Measurements from ENCODE around the gene OXGR1. TPM values are rescaled to one million over a fixed set of nuclear protein-coding genes. Genes with fewer than 3 reads are reported as not detected.

OXGR1 gene
- total RNA-seq, 1 experiment from 2014 or later = not detected

DNA sequence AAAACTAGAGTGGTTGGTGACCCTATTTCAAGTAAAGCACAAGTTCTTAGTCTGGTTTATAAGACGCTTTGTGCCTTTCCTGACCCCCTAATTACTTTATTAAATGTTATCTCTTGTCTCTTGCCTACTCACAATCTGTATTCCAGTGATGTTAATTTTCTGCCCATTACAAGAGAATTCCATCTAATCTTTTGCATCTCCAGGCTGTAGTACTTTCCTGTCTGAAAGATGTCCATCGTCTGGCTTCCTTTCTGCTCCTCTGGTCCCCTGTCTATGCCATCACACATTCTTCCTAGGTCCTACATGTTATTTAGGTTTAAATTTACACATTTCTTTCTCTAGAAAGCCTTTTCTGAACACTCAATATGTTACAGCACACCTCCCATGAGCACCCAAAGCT, 25.9 kb upstream of the OXGR1 start:
- no peak overlapping the region for H2BK120ac ChIP-seq (ENCODE audit: low read depth, low read length, poor library complexity, severe bottlenecking)
- H4K5ac ChIP-seq (ENCODE audit: insufficient read length, low read depth, low read length) = no peak overlapping the region
- H3K56ac ChIP-seq (ENCODE audit: insufficient read length, low read depth, low read length) = no peak overlapping the region
- H3K9me3 ChIP-seq (ENCODE audit: control insufficient read depth, low read depth, low read length) = no peaks in the 10 kb centered on the region
- H4K20me1 ChIP-seq (ENCODE audit: control insufficient read depth, insufficient read depth, insufficient read length) = no peaks in the 10 kb centered on the region
- H3K4me1 Mint-ChIP-seq = peaks cover 4 to 7% of the 10 kb centered on the region in 2 experiments
- peaks cover 57% of the 10 kb centered on the region for H3K27me3 Mint-ChIP-seq (ENCODE audit: low read depth)
- H3K36me3 Mint-ChIP-seq (ENCODE audit: insufficient read depth in 1 of 3, low read depth in 3 of 3) = no peaks in the 10 kb centered on the region
- no peak for DNase-seq
- H3K4me1 ChIP-seq (ENCODE audit: insufficient read depth, low read length) = no peaks in the 10 kb centered on the region
- H3K79me1 ChIP-seq (ENCODE audit: insufficient read depth, low read depth, low read length, poor library complexity, severe bottlenecking) = no peaks in the 10 kb centered on the region
- no peak overlapping the region for H2AK5ac ChIP-seq (ENCODE audit: insufficient read length, low read length)
- no peak overlapping the region for H2BK15ac ChIP-seq (ENCODE audit: low read depth, low read length)
- H3K9me3 Mint-ChIP-seq = no peaks in the 10 kb centered on the region
- no peak overlapping the region for H2BK5ac ChIP-seq (ENCODE audit: insufficient read length, low read length)
- no peaks in the 10 kb centered on the region for H3K79me2 ChIP-seq (ENCODE audit: insufficient read depth, low read length)
- H3K23me2 ChIP-seq (ENCODE audit: insufficient read length, low read depth, low read length, poor library complexity, severe bottlenecking) = no peaks in the 10 kb centered on the region
- H3K4me3 Mint-ChIP-seq = no peak overlapping the region
- no peak overlapping the region for H3K27ac ChIP-seq (ENCODE audit: insufficient read length, low read depth, low read length)
- no peak overlapping the region for H3K23ac ChIP-seq (ENCODE audit: insufficient read length, low read depth, low read length)
- H3K4ac ChIP-seq (ENCODE audit: low read depth, low read length) = no peak overlapping the region
- no peak overlapping the region for H3K27ac Mint-ChIP-seq
- no peak overlapping the region for H2BK20ac ChIP-seq (ENCODE audit: low read depth, low read length, poor library complexity, severe bottlenecking)
- H3K9ac ChIP-seq (ENCODE audit: extremely low read depth, insufficient read length, low read length) = no peak overlapping the region
- WGBS (ENCODE audit: extremely low coverage, insufficient read length, low lambda C conversion rate) = no CpG with 5 or more reads among the region's 2 CpGs
- no peak overlapping the region for H3T11ph ChIP-seq (ENCODE audit: low read length)
- TF ChIP-seq, protein P1, sequence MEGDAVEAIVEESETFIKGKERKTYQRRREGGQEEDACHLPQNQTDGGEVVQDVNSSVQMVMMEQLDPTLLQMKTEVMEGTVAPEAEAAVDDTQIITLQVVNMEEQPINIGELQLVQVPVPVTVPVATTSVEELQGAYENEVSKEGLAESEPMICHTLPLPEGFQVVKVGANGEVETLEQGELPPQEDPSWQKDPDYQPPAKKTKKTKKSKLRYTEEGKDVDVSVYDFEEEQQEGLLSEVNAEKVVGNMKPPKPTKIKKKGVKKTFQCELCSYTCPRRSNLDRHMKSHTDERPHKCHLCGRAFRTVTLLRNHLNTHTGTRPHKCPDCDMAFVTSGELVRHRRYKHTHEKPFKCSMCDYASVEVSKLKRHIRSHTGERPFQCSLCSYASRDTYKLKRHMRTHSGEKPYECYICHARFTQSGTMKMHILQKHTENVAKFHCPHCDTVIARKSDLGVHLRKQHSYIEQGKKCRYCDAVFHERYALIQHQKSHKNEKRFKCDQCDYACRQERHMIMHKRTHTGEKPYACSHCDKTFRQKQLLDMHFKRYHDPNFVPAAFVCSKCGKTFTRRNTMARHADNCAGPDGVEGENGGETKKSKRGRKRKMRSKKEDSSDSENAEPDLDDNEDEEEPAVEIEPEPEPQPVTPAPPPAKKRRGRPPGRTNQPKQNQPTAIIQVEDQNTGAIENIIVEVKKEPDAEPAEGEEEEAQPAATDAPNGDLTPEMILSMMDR (conservative IDR thresholded peaks at IDR 0.05) = no peak
- H3K4me2 ChIP-seq (ENCODE audit: insufficient read depth, insufficient read length, low read length) = no peak overlapping the region
- no peak overlapping the region for H4K8ac ChIP-seq (replicated peaks; ENCODE audit: insufficient read length, low read depth, low read length)
- no peak overlapping the region for H4K91ac ChIP-seq (ENCODE audit: insufficient read length, low read depth, low read length)
- H2BK12ac ChIP-seq (ENCODE audit: insufficient read length, low read depth, low read length) = no peak overlapping the region
- no peaks in the 10 kb centered on the region for H3K27me3 ChIP-seq (ENCODE audit: insufficient read depth, low read length)
- H3K18ac ChIP-seq (ENCODE audit: insufficient read length, low read depth, low read length) = no peak overlapping the region
- H3K14ac ChIP-seq (ENCODE audit: insufficient read depth, low read length) = no peak overlapping the region
- no peak overlapping the region for H2AFZ ChIP-seq (ENCODE audit: low read length)

Measured in H9 (cell line).